Activated CD4-positive, alpha-beta T cell treated with anti-CD3 and anti-CD28 coated beads for 4 hours (primary cell): Measurements from ENCODE around the gene SRMS.

Source experiments
- DNase-seq, 2 donors: peaks; one replicate each; pipeline ENCODE4 v3.0.0-alpha.2; 2020

SRMS gene

DNA sequence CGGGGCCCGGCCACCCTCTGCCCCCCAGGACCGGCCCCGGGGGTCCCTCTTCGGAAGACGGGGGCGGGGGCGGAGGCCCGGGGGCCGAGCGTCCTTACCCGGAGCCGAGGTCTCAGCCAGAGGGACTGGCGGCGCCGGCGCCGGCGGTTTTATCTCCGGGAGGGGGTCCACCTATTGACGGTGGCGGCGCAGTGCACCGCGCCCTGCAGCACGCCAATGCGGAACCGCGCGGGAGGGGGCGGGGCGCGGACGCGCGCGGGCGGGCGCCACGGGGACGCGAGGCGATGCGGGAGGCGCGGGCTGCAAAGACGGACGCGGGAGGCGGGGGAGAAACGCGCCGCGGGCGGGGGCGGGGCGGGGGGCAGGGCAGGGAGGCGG, 48.6 kb downstream of the SRMS start, which contains the start of gene EEF1A2:
Gene EEF1A2, minus strand, starts transcription at position 124 of the 378 bp plus-strand sequence. CDS start 1,320 bp downstream, outside the sequence.
- DNase-seq = peak; percentile 45 to 48

DNA sequence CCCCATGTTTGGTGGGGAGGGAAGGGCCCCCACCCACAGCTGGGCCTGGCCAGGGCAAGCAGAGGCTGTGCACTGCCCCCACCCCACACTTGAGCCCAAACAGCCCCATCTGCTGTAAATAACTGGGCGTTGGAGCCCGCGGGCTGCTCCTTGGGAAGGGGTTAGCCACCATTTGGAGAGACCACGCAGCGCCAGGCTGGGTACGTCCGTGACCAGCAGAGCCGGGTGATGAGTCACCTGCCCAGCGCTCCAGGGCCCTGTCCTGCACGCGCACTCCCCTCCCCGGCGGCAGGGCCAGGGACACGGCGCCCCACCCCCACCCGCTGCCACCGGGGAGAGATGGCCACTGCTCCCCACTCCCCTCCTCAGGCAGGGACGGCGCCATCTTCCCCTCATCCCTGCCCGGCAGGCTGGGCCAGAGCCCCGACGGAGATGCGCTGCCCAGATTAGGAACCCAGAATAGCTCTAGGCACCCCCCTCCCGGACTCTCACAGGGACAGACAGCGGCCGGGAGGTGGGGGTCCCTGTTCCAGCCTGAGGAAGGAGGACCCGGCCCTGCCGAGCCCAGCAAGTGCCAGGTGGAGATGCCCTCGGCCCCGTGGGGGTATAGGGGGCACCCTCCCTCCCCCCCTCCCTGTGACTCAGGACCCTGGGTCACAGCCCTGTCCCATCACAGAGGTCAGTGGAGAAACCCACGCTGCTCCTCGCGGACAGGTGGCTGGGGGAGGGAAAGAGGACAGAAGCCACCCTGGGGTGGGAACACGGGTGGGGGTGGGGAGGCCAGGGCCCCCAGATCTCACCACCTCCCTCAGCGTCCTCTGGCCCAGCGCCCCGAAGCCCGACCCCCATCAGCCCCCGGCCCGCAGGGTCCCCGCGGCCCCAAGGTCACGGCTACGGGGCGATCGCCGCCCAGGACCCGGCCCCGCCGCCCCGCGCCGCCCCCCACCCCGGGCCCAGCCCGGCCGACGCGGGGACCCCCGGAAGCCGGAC, 49.3 kb downstream of the SRMS start:
- DNase-seq = no peak

DNA sequence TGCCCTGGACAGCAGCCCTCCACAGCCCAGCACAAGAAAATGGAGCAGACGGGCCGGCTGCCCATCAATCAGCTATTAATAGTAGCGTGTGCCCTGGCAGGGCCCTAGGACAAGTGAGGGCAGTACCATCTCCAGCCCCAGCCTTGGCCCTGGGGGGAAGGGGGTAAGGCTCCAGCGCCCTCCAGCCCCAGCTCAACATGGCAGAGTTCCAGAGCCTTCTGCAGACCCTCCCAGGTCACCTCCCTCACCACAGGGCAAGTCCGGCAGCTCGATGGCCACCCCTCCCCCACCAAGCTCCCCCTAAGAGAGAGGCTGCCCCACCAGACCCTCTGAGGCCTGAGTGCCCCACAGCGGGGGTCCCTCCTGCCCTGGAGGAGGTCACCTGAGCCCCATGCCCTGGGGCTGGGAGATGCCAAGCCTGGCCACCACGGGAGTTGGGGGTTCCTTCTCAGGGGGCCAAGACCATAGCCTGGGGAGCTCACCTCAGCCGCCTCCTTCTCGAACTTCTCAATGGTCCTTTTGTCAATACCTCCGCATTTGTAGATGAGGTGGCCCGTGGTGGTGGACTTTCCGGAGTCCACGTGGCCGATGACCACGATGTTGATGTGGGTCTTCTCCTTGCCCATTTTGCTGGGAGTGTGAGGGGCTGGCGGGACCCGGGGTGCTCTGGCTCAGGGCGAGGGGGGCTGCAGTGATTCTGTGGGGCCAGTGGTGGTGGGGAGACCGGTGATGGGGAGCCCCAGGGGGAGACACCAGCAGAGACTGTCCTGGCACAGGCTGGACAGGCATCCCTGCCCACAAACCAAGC, 50.2 kb downstream of the SRMS start:
- no peak for DNase-seq

GRCh38 chr20:63496596-63497120, 50.9 kb downstream of the SRMS start:
- DNase-seq = no peak

GRCh38 chr20:63495741-63496595, 51.6 kb downstream of the SRMS start:
- DNase-seq = peak; percentile 76 to 81

DNA sequence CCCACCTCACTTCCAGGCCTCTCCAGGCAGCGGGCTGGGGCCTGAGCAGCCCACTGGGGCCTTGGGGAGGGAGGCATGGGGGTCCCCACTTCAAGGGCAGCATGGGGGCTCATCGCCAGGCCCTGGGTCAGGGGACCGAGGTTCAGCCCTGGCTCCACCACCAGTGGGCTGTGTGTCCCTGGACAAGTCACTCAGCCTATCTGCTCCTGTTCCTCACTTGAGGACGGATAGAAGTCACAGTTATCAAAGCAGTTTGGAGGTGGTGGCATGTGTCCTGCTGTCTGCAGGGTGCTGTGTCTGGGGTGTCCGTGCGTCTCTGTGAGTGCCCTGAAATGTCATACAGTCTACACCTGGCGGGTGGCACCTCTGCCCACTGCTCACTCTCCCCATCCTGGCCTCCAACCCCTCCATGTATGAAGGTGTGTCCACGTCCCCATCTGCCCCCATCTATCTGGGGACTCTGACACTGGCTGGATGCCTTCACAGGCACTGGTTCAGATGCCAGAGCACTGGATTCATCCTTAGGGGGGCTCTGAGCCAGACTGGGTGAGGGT, 52.3 kb downstream of the SRMS start:
- no peak for DNase-seq

DNA sequence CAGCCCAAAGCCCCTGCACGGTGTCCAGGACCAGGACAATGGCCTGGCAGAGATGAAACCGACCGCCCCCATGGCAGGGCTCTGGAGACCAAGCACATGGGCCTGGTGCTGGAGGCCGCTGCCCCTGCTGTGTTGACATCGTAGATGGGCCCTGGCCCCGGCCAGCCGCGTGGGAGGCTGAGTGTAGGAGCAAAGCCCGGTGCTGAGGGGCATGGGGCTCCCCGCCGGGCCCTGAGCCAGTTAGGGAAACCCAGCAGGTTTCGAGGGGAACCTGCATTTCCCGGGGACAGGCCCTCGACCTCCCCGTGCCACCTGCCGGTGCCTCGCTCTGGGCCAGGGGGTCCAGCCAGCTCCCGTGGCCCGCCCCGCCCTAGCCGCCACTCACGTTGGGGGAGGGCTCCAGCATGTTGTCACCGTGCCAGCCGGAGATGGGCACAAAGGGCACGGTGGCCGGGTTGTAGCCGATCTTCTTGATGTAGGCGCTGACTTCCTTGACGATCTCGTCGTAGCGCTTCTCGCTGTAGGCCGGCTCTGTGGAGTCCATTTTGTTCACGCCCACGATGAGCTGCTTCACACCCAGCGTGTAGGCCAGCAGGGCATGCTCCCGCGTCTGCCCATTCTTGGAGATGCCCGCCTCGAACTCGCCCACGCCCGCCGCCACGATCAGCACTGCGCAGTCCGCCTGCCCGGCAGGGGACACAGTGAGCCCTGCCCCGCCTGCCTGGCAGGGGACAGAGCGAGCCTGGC, 53.0 kb downstream of the SRMS start:
- DNase-seq = no peak

- DNase-seq = no peak
These were observed 53.5 kb downstream of the SRMS start for GRCh38 chr20:63494084-63494419.

- no peak for DNase-seq
These were observed 54.0 kb downstream of the SRMS start for GRCh38 chr20:63493563-63494020.

- DNase-seq = no peak
These were observed 54.6 kb downstream of the SRMS start for GRCh38 chr20:63492982-63493381.

DNA sequence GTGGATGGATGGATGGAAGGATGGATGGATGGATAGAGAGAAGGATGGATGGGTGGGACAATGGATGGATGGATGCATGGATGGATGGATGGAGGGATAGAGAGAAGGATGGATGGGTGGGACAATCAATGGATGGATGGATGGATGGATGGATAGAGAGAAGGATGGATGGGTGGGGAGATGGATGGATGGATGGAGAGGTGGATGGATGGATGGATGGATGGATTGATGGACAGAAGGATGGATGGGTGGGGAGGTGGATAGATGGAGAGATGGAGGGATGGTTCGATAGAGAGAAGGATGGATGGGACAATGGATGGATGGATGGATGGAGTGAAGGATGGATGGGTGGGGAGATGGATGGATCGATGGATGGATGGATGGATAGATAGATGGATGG, 55.0 kb downstream of the SRMS start:
- no peak for DNase-seq

DNA sequence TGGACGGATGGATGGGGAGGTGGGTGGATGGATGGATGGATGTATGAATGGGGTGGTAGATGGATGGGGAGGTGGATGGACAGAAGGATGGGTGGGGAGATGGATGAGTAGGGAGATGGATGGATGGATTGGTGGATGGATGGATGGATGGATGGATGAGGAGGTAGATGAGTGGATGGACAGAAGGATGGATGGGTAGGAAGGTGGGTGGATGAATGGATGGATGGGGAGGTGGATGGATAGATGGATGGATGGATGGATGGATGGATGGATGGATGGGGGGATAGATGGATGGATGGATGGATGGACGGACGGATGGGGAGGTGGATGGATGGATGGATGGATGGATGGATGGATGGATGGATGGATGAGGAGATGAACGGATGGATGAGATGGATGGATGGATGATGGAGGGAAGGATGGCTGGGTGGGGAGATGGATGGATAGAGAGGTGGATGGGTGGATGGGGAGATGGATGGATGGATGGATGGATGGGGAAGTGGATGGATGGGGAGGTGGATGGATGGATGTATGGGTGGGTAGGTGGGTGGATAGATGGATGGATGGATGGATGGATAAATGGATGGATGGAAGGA, 55.8 kb downstream of the SRMS start:
- DNase-seq = no peak

DNA sequence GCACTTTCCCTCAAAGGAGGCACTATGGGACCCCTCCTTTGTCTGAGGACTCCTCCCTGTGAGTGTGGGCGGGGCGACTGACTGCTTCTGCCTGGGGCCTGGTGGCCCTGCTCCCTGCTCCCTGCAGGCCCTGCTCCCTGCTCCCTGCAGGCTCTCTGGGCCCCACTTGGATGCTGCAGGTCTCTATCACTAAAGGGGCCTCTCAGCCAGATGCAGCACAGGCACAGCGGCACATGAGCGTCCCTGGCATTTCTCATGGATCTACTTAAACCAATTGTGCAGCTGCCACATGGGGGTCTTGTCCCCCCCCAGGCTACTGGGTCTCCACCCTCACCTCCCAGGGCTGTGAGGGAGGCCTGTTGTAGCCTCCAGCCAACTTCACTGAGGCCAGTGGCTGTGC, 56.5 kb downstream of the SRMS start:
- DNase-seq = no peak
